ENCODE results near the gene PRKG2. TPM values are rescaled to one million over a fixed set of nuclear protein-coding genes. Genes with fewer than 3 reads are reported as not detected.

Gene PRKG2
- total and polyA plus RNA-seq, 2 donors (not counting 3 experiments of a cell fraction or from before 2014, with no cell fraction given), result not detected

DNA sequence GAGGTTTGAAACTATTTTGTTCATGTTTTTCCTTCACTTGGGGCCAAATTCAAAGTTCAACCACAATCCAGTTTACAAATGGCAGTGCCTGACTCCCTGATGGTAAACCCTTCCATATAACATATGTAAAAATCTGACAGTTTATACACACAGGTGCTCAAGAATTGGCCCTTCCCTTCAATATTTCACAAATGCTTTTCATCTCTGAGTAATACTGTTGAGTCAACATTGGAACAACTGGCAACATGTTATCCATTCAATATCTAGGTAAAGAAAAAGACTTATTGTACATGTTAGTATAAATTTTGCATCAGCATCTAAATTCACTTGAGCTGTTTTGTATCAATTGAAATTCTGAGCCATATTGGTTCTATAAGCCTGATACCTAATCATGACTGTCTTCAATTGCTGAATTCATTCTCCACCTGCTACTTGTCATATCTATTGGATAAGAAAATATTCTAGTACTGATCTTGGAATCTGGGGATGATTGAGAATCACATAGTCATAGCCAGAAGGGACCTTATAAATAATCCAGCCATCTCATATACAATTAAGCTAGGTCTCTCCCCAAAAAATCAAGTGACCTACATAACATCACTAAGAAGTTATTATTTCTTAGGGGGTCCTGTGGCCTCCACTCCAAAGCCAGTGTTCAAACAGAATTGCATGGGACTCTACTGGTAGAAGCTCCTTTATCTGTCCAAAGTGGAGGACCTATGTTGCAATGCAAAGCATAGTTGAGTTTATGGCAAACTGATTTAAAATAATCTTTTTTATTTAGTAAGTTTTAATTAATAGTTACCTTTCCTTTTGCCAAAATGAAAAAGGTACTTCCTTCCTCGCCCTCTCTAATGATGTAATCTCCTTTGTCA is 61.9 kb downstream of the PRKG2 start:
- Histone ChIP-seq H3K4me3 (replicated peaks in 1 of 3; ENCODE audit: insufficient read depth in 1 of 3, low read depth in 1 of 3, low read length in 3 of 3) (no peak overlapping the region), H3K27ac (ENCODE audit: insufficient read depth, low read depth, low read length) (no peak overlapping the region), H2AFZ (ENCODE audit: low read depth, low read length) (no peak overlapping the region), H3K27me3 (ENCODE audit: control insufficient read depth in 2 of 2, insufficient read depth in 2 of 2, low read length in 2 of 2) (no peaks in the 10 kb centered on the region), H3K4me2 (ENCODE audit: insufficient read depth, low read length) (no peak overlapping the region), H3K9me1 (replicated peaks; ENCODE audit: control insufficient read depth, extremely low read depth, insufficient read depth, low read length) (no peaks in the 10 kb centered on the region), H4K20me1 (replicated peaks; ENCODE audit: control insufficient read depth, extremely low read depth, insufficient read depth, low read length) (no peaks in the 10 kb centered on the region), H3K4me1 (ENCODE audit: control insufficient read depth, extremely low read depth, insufficient read depth, low read length) (no peaks in the 10 kb centered on the region), H3K36me3 (ENCODE audit: control insufficient read depth in 2 of 2, extremely low read depth in 1 of 2, insufficient read depth in 2 of 2, low read length in 2 of 2) (no peaks in the 10 kb centered on the region), H3K9ac (replicated peaks; ENCODE audit: extremely low read depth, insufficient read depth, low read length) (no peak overlapping the region), H3K9me3 (replicated peaks; ENCODE audit: control insufficient read depth, insufficient read depth, low read length) (no peaks in the 10 kb centered on the region), H3K79me2 (ENCODE audit: control insufficient read depth, insufficient read depth, low read length) (no peaks in the 10 kb centered on the region)
- intact Hi-C loops (cut with micrococcal nuclease), result no loop called here
- ChIA-PET CTCF (no interaction called here), POLR2A (no interaction called here)
- no peak for TF ChIP-seq POLR2AphosphoS5 (IDR thresholded peaks at IDR 0.05; ENCODE audit: insufficient read depth, low read depth, low read length)
- DNase-seq (ENCODE audit: low read depth, low spot score) (no peak), FAIRE-seq (no peak)
- no TSS peak for BruUV-seq (replicated peaks)
- dilution Hi-C loops (cut with MboI; ENCODE audit: extremely low pct_ligation_motif_present, low sequenced_read_pairs), result no loop called here

DNA sequence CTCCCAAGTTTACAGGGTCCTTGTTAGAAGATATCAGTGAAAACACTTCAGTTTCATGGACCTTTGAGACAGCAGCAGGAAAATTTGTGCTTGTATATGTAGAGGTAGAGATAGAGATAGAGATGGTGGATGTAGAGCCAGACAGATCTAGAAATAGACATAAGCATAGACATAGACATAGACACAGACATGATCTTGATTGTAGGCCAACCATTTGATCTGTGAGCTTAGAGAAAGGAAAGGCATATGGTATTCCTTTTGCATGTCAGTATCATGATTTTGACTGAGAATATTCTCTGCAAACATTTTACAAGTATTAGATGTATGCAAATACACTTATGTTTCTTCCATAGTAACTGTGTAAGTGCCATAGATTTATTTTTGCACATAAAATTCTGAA is 65.0 kb downstream of the PRKG2 start:
- POLR2A ChIA-PET, result no interaction called here
- BruUV-seq (replicated peaks), result no TSS peak
- no peak overlapping the region for H3K27ac ChIP-seq (ENCODE audit: insufficient read depth, low read depth, low read length)
- no peak overlapping the region for H3K4me3 ChIP-seq (replicated peaks in 1 of 3; ENCODE audit: insufficient read depth in 1 of 3, low read depth in 1 of 3, low read length in 3 of 3)
- no peaks in the 10 kb centered on the region for H3K9me1 ChIP-seq (replicated peaks; ENCODE audit: control insufficient read depth, extremely low read depth, insufficient read depth, low read length)
- H3K9ac ChIP-seq (replicated peaks; ENCODE audit: extremely low read depth, insufficient read depth, low read length), result no peak overlapping the region
- CTCF ChIA-PET, result no interaction called here
- intact Hi-C loops (cut with micrococcal nuclease) (no loop called here), dilution Hi-C loops (cut with MboI; ENCODE audit: extremely low pct_ligation_motif_present, low sequenced_read_pairs) (no loop called here)
- H3K4me1 ChIP-seq (ENCODE audit: control insufficient read depth, extremely low read depth, insufficient read depth, low read length), result no peaks in the 10 kb centered on the region
- H3K79me2 ChIP-seq (ENCODE audit: control insufficient read depth, insufficient read depth, low read length), result no peaks in the 10 kb centered on the region
- no peak for DNase-seq (ENCODE audit: low read depth, low spot score)
- TF ChIP-seq POLR2AphosphoS5 (IDR thresholded peaks at IDR 0.05; ENCODE audit: insufficient read depth, low read depth, low read length) (no peak), GATA2 (IDR thresholded peaks at IDR 0.05; ENCODE audit: insufficient read depth, insufficient read length, low read depth, low read length) (no peak), JUN (IDR thresholded peaks at IDR 0.05; ENCODE audit: borderline replicate concordance, insufficient read depth, insufficient read length, low read depth) (no peak), EZH2 (IDR thresholded peaks at IDR 0.05; ENCODE audit: borderline replicate concordance, low read depth, low read length, severe bottlenecking) (no peak), POLR2A (IDR thresholded peaks at IDR 0.05; ENCODE audit: low read depth, low read length) (no peak), FOS (IDR thresholded peaks at IDR 0.05; ENCODE audit: borderline replicate concordance, insufficient read depth, low read length) (no peak), MYC (IDR thresholded peaks at IDR 0.05; ENCODE audit: low read depth, low read length) (no peak)
- TF ChIP-seq, protein P1, sequence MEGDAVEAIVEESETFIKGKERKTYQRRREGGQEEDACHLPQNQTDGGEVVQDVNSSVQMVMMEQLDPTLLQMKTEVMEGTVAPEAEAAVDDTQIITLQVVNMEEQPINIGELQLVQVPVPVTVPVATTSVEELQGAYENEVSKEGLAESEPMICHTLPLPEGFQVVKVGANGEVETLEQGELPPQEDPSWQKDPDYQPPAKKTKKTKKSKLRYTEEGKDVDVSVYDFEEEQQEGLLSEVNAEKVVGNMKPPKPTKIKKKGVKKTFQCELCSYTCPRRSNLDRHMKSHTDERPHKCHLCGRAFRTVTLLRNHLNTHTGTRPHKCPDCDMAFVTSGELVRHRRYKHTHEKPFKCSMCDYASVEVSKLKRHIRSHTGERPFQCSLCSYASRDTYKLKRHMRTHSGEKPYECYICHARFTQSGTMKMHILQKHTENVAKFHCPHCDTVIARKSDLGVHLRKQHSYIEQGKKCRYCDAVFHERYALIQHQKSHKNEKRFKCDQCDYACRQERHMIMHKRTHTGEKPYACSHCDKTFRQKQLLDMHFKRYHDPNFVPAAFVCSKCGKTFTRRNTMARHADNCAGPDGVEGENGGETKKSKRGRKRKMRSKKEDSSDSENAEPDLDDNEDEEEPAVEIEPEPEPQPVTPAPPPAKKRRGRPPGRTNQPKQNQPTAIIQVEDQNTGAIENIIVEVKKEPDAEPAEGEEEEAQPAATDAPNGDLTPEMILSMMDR (IDR thresholded peaks at IDR 0.05; ENCODE audit: extremely low read depth in 1 of 2, insufficient read depth in 1 of 2, low read depth in 1 of 2, low read length in 2 of 2), result no peak
- TF ChIP-seq, protein P2, sequence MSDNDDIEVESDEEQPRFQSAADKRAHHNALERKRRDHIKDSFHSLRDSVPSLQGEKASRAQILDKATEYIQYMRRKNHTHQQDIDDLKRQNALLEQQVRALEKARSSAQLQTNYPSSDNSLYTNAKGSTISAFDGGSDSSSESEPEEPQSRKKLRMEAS (IDR thresholded peaks at IDR 0.05; ENCODE audit: insufficient read depth, insufficient read length), result no peak
- no peaks in the 10 kb centered on the region for H3K27me3 ChIP-seq (ENCODE audit: control insufficient read depth in 2 of 2, insufficient read depth in 2 of 2, low read length in 2 of 2)
- no peaks in the 10 kb centered on the region for H3K36me3 ChIP-seq (ENCODE audit: control insufficient read depth in 2 of 2, extremely low read depth in 1 of 2, insufficient read depth in 2 of 2, low read length in 2 of 2)
- no peak overlapping the region for H3K4me2 ChIP-seq (ENCODE audit: insufficient read depth, low read length)
- FAIRE-seq, result no peak
- no peaks in the 10 kb centered on the region for H4K20me1 ChIP-seq (replicated peaks; ENCODE audit: control insufficient read depth, extremely low read depth, insufficient read depth, low read length)
- no peaks in the 10 kb centered on the region for H3K9me3 ChIP-seq (replicated peaks; ENCODE audit: control insufficient read depth, insufficient read depth, low read length)
- H2AFZ ChIP-seq (ENCODE audit: low read depth, low read length), result no peak overlapping the region

Data from endothelial cell of umbilical vein (primary cell).